CD4-positive, alpha-beta T cell treated with Interferon alpha-2 for 1 hour (primary cell): Measurements from ENCODE around the gene PAQR8.
A peak's percentile ranks its signal among the peaks of the same experiment; 100 is the strongest.
"Not testable (repeated sequence)": the region's sequence is repeated elsewhere in the genome, so short reads cannot be mapped to it uniquely, and the experiment has no call there.

Experiments
- DNase-seq, 2 donors: peaks; one replicate each; pipeline ENCODE4 v3.0.0-alpha.2; 2020 to 2022

PAQR8 gene

DNA sequence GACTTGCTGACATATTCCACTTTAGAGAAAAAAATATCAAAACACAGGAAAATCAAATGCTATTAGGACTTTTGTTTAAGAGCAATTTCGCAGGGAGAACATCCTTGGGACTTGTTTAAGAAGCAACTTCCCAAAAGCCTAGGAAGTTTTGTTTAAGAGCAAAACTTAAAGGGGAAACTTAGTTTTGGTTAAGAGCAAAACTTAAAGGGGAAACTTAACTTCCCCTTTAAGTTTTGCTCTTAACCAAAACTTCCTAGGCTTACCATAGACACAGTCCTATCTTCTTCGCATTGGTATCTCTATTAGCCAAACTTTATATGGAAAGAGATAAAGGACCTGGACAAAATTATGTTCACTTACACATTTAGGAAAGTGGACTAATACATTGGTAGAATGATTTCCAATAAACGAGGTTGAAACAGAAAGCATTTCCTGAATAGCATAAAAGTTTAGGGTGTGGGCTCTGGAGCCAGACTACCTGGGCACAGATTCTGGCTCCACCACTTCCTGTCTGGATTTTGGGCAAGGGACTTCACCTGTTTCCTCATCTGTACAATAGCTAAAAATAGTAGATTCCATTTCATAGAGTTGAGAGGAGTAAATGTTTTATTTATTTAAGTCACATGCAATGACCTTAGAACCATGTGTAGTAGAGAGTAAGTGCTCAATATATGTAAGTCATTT is 15.7 kb downstream of the PAQR8 start:
- peak; percentile 12 to 56 for DNase-seq

- DNase-seq, result no peak
Observed at GRCh38 chr6:52381249-52381648, 19.3 kb downstream of the PAQR8 start.

DNA sequence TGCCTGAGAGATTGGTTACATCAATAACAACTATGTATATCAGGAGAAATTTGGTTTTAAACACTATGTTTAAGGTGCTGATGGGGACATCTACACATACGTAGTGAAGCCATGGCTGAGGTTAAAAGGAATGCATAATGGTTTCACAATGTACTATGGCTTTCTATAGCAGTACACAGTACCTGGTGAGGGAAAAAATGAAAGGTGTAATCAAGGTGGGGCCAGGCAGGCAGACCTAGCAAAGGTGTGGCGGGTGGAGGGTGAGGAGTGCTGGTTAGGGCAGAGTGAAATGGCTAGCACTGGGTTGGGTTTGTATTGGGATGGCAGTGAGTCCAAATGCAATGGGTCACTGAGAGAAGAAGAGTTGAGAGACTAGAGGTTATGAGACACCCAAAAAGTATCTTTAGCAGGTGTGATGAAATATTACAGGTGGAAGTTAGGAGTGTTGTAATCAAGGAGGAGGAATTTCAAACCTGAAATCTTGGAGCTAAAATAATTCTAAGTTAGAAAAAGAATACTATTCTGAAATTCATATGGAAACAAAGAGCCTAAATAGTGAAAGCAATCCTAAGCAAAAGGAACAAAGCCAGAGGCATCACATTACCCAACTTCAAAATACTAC is 22.3 kb downstream of the PAQR8 start:
- DNase-seq, result no peak

GRCh38 chr6:52385074-52385473 is 23.1 kb downstream of the PAQR8 start:
- no peak for DNase-seq

DNA sequence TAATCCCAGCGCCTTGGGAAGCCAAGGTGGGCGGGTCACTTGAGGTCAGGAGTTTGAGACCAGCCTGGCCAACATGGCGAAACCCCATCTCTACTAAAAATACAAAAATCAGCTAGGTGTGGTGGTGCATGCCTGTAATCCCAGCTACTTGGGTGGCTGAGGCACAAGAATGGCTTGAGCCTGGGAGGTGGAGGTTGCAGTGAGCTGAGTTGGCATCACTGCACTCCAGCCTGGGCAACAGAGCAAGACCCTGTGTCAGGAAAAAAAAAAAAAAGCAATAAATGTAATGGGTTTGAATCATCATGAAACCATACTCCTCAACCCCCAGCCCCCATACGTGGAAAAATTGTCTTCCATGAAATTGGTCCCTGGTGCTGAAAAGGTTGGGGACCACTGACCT is 26.2 kb downstream of the PAQR8 start:
- not testable (repeated sequence) for DNase-seq

DNA sequence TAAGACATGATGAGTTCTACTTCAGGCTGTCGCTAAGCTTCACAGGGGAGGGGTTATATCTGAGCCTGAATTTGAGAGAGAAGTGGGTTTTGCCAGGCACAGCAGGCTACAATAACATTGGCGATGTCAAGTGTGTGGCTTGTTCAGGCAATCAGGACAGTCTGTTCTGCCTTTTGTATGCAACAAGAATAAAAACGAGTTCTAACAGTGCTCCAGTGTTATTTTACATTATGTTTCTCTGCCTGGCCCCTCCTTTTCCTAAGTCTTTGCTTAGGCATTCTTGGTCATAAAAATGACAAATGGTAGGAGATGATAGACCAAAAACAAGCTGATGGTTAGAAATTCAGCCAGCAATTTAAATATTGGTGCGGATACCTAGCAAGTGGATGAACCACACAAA is 26.8 kb downstream of the PAQR8 start:
- DNase-seq, result no peak

GRCh38 chr6:52389264-52389625 is 27.3 kb downstream of the PAQR8 start:
- DNase-seq, result no peak

- DNase-seq, result peak; percentile 33 to 72
Observed at GRCh38 chr6:52389626-52390360, 27.8 kb downstream of the PAQR8 start.

DNA sequence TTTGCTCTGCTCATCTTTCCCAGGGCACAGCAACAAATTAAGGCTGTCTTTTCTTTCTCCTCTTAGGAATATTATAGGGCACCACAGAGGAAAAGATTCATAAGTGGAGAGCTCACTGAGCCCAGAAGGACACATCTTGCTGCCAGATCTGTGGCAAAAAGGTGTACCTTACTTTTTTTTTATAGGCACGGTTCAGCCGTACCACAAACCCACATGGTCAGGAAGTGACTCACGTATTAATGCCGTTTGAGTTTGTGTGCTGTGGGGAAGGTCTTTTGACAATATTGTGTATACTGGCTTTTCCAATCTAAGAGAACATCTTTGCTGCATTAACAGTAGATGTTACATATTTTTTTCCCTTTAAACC is 28.4 kb downstream of the PAQR8 start:
- peak; percentile 63 to 81 for DNase-seq

DNA sequence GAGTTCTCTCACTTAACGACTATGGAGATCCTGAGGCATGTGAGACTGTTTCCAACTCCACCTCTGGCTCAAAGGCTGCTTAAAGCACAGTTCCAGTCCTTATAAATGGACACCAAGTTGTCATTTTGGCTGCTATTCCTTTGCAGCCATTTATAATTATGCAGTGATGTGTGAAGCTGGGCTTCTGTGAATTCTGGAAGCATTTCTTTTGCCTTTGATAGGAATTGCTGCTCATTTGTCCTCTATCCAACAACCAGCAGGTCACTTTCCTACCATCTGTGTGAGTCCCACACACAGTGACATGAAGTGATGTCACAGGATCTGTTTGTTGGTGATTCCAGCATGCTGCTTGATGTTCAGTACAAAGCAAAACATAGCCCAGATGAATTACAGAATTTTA is 29.6 kb downstream of the PAQR8 start:
- DNase-seq, result no peak

- DNase-seq, result peak in 1 of 2 donors; percentile 38
Observed at GRCh38 chr6:52392944-52393343, 31.0 kb downstream of the PAQR8 start.

- no peak for DNase-seq
Observed at GRCh38 chr6:52393780-52394179, 31.8 kb downstream of the PAQR8 start.

GRCh38 chr6:52394251-52394666 is 32.3 kb downstream of the PAQR8 start:
- DNase-seq, result peak; percentile 41 to 78

DNA sequence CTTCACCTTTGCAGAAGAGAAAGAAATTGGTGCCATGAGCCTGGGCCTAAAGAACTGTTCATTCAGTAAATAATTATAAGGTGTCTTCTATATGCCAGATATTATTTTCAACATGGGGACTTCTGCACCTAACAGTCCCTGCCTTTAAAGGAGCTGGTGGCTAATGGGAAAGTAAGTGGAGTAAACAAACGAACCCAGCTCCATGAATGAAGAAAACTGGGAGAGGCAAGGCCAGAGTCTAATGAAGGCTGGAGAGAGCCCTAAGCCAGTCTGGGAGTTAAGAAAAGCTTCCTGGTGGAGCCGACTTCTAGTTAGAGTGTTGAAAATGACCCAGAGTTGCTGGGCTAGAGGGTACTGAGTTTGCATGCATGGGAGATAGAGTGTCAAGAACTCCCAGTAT is 34.0 kb downstream of the PAQR8 start:
- DNase-seq, result no peak

- DNase-seq, result peak; percentile 35 to 60
Observed at GRCh38 chr6:52399511-52400312, 37.8 kb downstream of the PAQR8 start.

- DNase-seq, result no peak
Observed at GRCh38 chr6:52400313-52401041, 38.5 kb downstream of the PAQR8 start.

GRCh38 chr6:52403086-52403485 is 41.1 kb downstream of the PAQR8 start:
- DNase-seq, result no peak

DNA sequence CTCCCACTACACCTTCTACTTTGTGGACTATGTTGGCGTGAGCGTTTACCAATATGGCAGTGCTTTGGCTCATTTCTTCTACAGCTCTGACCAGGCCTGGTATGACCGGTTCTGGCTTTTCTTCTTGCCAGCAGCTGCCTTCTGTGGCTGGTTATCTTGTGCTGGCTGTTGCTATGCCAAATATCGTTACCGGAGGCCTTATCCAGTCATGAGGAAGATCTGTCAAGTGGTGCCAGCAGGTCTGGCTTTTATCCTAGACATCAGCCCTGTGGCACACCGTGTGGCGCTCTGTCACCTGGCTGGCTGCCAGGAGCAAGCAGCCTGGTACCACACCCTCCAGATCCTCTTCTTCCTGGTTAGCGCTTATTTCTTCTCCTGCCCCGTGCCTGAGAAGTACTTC is 41.7 kb downstream of the PAQR8 start:
- no peak for DNase-seq

DNA sequence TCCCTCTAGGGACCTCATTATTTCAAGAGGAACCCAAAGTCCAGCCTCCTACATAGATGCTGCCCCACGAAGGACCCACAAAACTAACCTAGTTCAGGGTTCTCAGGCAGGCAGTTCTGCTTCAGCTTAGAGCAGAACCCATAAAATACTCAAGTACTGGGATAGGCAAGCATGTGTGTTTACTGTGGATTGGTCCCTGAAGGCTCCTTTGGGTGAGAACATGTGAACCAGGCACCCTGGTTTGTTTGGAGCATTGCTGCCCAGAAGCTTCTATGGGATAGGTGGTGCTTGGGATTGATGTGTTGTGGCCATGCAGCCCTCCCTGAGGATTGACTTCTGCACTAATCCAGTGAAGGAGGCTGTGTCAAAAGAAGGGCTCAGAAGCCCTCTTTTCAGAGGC is 43.3 kb downstream of the PAQR8 start:
- no peak for DNase-seq

DNA sequence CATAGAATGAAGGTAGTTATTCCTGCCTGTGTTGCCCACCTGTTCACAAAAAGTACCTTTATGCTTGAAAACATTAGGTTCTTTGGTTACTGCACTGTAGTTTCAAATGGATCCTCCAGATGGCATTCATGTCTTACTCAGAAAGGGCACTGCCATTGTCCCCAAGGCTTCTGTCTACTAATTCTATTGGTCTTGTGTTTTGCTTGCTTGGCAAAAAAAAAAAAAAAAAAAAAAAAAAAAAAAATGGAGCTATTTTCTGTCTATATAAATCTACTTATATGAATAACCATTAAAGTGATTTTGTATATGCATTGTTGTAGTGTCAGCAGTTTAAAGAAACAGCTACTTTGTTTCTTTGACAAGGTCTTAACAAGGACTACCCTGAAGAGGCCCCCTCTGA is 45.5 kb downstream of the PAQR8 start:
- DNase-seq, result peak in 1 of 2 donors; percentile 58

GRCh38 chr6:52409499-52409898 is 47.5 kb downstream of the PAQR8 start:
- DNase-seq, result no peak

GRCh38 chr6:52410979-52411378 is 49.0 kb downstream of the PAQR8 start:
- DNase-seq, result no peak

DNA sequence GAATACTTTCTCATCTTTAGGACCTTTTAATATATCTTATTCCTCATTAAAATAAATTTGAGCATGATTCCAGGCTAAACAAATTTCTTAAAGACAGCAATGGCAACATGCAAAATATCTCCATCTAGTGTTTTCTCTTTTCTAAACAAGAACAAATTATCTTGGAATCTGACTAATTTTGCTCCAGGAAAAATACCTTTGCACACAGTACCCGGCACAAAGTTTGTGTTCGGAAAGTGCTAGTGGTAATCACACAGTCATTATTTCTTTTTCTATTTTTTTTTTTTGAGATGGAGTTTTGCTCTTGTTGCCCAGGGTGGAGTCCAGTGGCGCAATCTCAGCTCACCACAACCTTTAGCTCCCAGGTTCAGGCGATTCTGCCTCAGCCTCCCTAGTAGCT is 50.0 kb downstream of the PAQR8 start:
- DNase-seq, result no peak
